GM12878 (cell line): ENCODE measurements around the gene PPP3CA. TPM values are rescaled to one million over a fixed set of nuclear protein-coding genes. Genes with fewer than 3 reads are reported as not detected.

Experiments used
- ATAC-seq: fragments of 200-7000 bp; cut with Tn5 transposase; 3 replicates; pipeline ENCODE4 v1.9.1; 2020; ENCODE audit warnings: mild to moderate bottlenecking, moderate library complexity
- BruUV-seq: library from RNA; stranded (reverse); fragments of 400-500 nt; replicated peaks from 2 replicates; lab custom pipeline; 2021; lab: Mats Ljungman, UMichigan
- CTCF ChIA-PET: fragments of 300-600 bp; sonication (Branson Sonifier 250); formaldehyde crosslinking; extraction: SDS; loops from one replicate; lab custom pipeline; 2021; ENCODE audit warnings: inconsistent platforms; lab: Yijun Ruan, JAX
- POLR2A ChIA-PET: fragments of 350-600 bp; formaldehyde crosslinking; extraction: SDS; loops from one replicate; lab custom pipeline; 2021; ENCODE audit warnings: inconsistent platforms; lab: Charles Lee
- RAD21 ChIA-PET: fragments of 300-600 bp; sonication (Branson Sonifier 250); formaldehyde crosslinking; loops from one replicate; lab custom pipeline; 2023; ENCODE audit warnings: antibody characterized with exemption; ENCODE audit not compliant: unreplicated experiment; lab: Charles Lee
- SMC1A ChIA-PET: fragments of 300-600 bp; sonication (Branson Sonifier 250); formaldehyde crosslinking; loops from one replicate; lab custom pipeline; 2023; ENCODE audit not compliant: unreplicated experiment, uncharacterized antibody; lab: Charles Lee
- DNase-seq: peaks from one replicate; pipeline ENCODE4 v3.0.0-alpha.2; 2011; ENCODE audit warnings: low read depth, low spot score
- FAIRE-seq: peaks from 3 replicates; lab custom pipeline; 2011; peaks lifted over from hg19 to GRCh38; lab: Jason Lieb, UNC
- H2AFZ ChIP-seq: 2 replicates; pipeline ENCODE4 v1.6.0; 2011; ENCODE audit warnings: low read depth, low read length, control low read depth; ENCODE audit not compliant: control insufficient read depth
- H3K27ac ChIP-seq: 2 replicates; pipeline ENCODE4 v1.5.1; 2011; ENCODE audit warnings: control low read depth; ENCODE audit not compliant: control insufficient read depth, insufficient read depth
- H3K27me3 ChIP-seq, 2 experiments: replicated peaks in 1 of 2; 2 replicates each; pipeline versions ENCODE4 v1.6.0 to v1.6.1; 2011; ENCODE audit warnings: low read length in 1 of 2; ENCODE audit not compliant: control insufficient read depth in 2 of 2, insufficient read depth in 2 of 2
- H3K36me3 ChIP-seq, 2 experiments: 2 replicates each; pipeline ENCODE4 v1.5.1; 2011; ENCODE audit warnings: low read length in 1 of 2; ENCODE audit not compliant: control insufficient read depth in 2 of 2, insufficient read depth in 2 of 2
- H3K4me1 ChIP-seq: 2 replicates; pipeline ENCODE4 v1.6.1; 2011; ENCODE audit warnings: mild to moderate bottlenecking, low read length, moderate library complexity, mixed read lengths; ENCODE audit not compliant: control insufficient read depth, insufficient read depth
- H3K4me2 ChIP-seq: 2 replicates; pipeline ENCODE4 v1.6.0; 2011; ENCODE audit warnings: control low read depth; ENCODE audit not compliant: control insufficient read depth, insufficient read depth
- H3K4me3 ChIP-seq: fragments of 200-600 bp; sonication (generic); 2 replicates; pipeline ENCODE4 v1.5.1; 2016
- H3K79me2 ChIP-seq: 2 replicates; pipeline ENCODE4 v1.6.0; 2011; ENCODE audit warnings: low read length; ENCODE audit not compliant: control insufficient read depth, insufficient read depth
- H3K9ac ChIP-seq: 2 replicates; pipeline ENCODE4 v1.8.0; 2011; ENCODE audit warnings: low read length, control low read depth, mixed read lengths; ENCODE audit not compliant: control insufficient read depth, insufficient read depth
- H3K9me3 ChIP-seq: replicated peaks from 3 replicates; pipeline ENCODE4 v1.5.1; 2011; ENCODE audit warnings: mild to moderate bottlenecking, low read length; ENCODE audit not compliant: control insufficient read depth, insufficient read depth
- H4K20me1 ChIP-seq: 2 replicates; pipeline ENCODE4 v1.6.0; 2011; ENCODE audit not compliant: control insufficient read depth, insufficient read depth
- BCL3 ChIP-seq: IDR thresholded peaks from 2 replicates; pipeline ENCODE4 v1.6.1; 2011; ENCODE audit warnings: borderline replicate concordance, low read depth, mild to moderate bottlenecking, moderate library complexity, low read length; ENCODE audit not compliant: insufficient read depth, poor library complexity, severe bottlenecking
- CBX5 ChIP-seq: sonication (generic); IDR thresholded peaks from 2 replicates; pipeline ENCODE4 v1.6.1; 2016; ENCODE audit warnings: low read depth, moderate library complexity, mild to moderate bottlenecking, inconsistent platforms
- CEBPZ ChIP-seq: fragments of 150-350 bp; IDR thresholded peaks from 2 replicates; pipeline ENCODE4 v1.6.1; 2016; ENCODE audit warnings: low read depth, low read length
- DPF2 ChIP-seq: fragments of 450-650 bp; IDR thresholded peaks from 2 replicates; pipeline ENCODE4 v1.6.1; 2017; ENCODE audit warnings: mild to moderate bottlenecking
- E2F8 ChIP-seq: fragments of 450-650 bp; IDR thresholded peaks from 2 replicates; pipeline ENCODE4 v1.6.1; 2018; ENCODE audit warnings: mild to moderate bottlenecking, low read depth, moderate library complexity; ENCODE audit not compliant: partially characterized antibody
- ETV6 ChIP-seq, 2 experiments: fragments of 450-650 bp in 1 of 2; IDR thresholded peaks in 1 of 2; conservative IDR thresholded peaks in 1 of 2; 2 replicates each; pipeline ENCODE4 v1.6.1; 2014; ENCODE audit warnings: antibody characterized with exemption in 1 of 2, borderline replicate concordance in 1 of 2, low read depth in 1 of 2, mild to moderate bottlenecking in 1 of 2, moderate library complexity in 1 of 2
- JUND ChIP-seq: IDR thresholded peaks from 2 replicates; pipeline ENCODE4 v1.6.1; 2012; ENCODE audit warnings: low read depth, mild to moderate bottlenecking, low read length, improper control_type of control experiment, moderate library complexity
- KDM1A ChIP-seq: fragments of 200-600 bp; sonication (generic); IDR thresholded peaks from 2 replicates; pipeline ENCODE4 v1.6.1; 2016; ENCODE audit warnings: borderline replicate concordance
- NR2C1 ChIP-seq: fragments of 450-650 bp; IDR thresholded peaks from 2 replicates; pipeline ENCODE4 v1.6.1; 2017; ENCODE audit warnings: antibody characterized with exemption, mild to moderate bottlenecking, moderate library complexity
- SUPT20H ChIP-seq: IDR thresholded peaks from 2 replicates; pipeline ENCODE4 v1.6.1; 2011; ENCODE audit warnings: low read depth, mild to moderate bottlenecking, low read length, moderate library complexity, borderline replicate concordance; ENCODE audit not compliant: control insufficient read depth
- TBL1XR1 ChIP-seq: IDR thresholded peaks from 2 replicates; pipeline ENCODE4 v1.6.1; 2012; ENCODE audit warnings: low read depth, low read length, improper control_type of control experiment
- ZNF207 ChIP-seq: fragments of 450-650 bp; IDR thresholded peaks from 2 replicates; pipeline ENCODE4 v1.6.1; 2014; ENCODE audit warnings: antibody characterized with exemption, mild to moderate bottlenecking, borderline replicate concordance
- ZNF24 ChIP-seq: fragments of 450-650 bp; IDR thresholded peaks from 2 replicates; pipeline ENCODE4 v1.6.1; 2017; ENCODE audit warnings: antibody characterized with exemption, mild to moderate bottlenecking
- in situ Hi-C: fragments of 300-500 bp; cut with MboI; formaldehyde crosslinking; loops from 9 replicates; pipeline ENCODE4 v1.14.3; 2018; ENCODE audit warnings: mixed read lengths
- intact Hi-C: fragments of 100-400 bp; cut with micrococcal nuclease; formaldehyde crosslinking; loops from one replicate; pipeline ENCODE4 v1.14.2; 2022; ENCODE audit not compliant: unreplicated experiment
- polyA plus RNA-seq, 11 experiments: library from polyadenylated mRNA; depleted of rRNA in 4 of 11; unstranded in 6 of 11; stranded (reverse) in 5 of 11; fragments of >200 nt; fragmentation: Nextera tagmentation in 4 of 11; fragmentation: Illumina TruSeq in 1 of 11; extraction: Ambion mirVana in 4 of 11; extraction: Trizol in 1 of 11; gene quantifications; 1 replicate in 1 of 11; 2 replicates in 10 of 11; pipeline versions ENCODE4 v1.2.1 to v1.2.3, GENCODE V29; 2011 to 2016; ENCODE audit warnings: inconsistent platforms in 2 of 11, missing spikeins in 2 of 11, low read depth in 1 of 11
- total RNA-seq, 4 experiments: library from RNA; depleted of rRNA in 3 of 4; stranded (reverse); fragments of >200 nt in 3 of 4; fragmentation: Illumina TruSeq in 1 of 4; extraction: Trizol in 1 of 4; gene quantifications; 2 replicates each; pipeline versions ENCODE4 v1.2.1 to v1.2.3, GENCODE V29; 2013 to 2021

Gene PPP3CA
- total and polyA plus RNA-seq, 10 of the 15 experiments (the other 5 are each of a cell fraction or from before 2014, with no cell fraction given), result 0.33 to 9.0 (median 1.0) TPM

GRCh38 chr4:100977274-100977673 lies 370.1 kb downstream of the PPP3CA start:
- Histone ChIP-seq H3K27ac (no peak overlapping the region), H3K4me2 (no peak overlapping the region), H3K36me3 (no peaks in the 10 kb centered on the region), H4K20me1 (no peaks in the 10 kb centered on the region), H3K9ac (no peak overlapping the region), H3K4me1 (no peaks in the 10 kb centered on the region), H3K27me3 (no peaks in the 10 kb centered on the region), H3K4me3 (no peak overlapping the region), H3K9me3 (no peaks in the 10 kb centered on the region), H2AFZ (no peak overlapping the region), H3K79me2 (no peaks in the 10 kb centered on the region)
- POLR2A ChIA-PET, result no interaction called here
- intact Hi-C loops, result no loop called here
- no TSS peak for BruUV-seq
- ATAC-seq, result no peak
- RAD21 ChIA-PET, result no interaction called here
- SMC1A ChIA-PET, result interaction anchor here (1.1 to 2.0 kb wide), 2 partner anchors 18 to 44 kb away, joined by 3 to 4 read pairs; no protein-coding TSS in a partner anchor
- in situ Hi-C loops, result no loop called here
- CTCF ChIA-PET, result no interaction called here
- no peak for DNase-seq
- no peak for FAIRE-seq
- no peak for TF ChIP-seq KDM1A
- no peak for TF ChIP-seq E2F8
- no peak for TF ChIP-seq CEBPZ
- TF ChIP-seq BCL3, result no peak
- no peak for TF ChIP-seq ZNF24
- TF ChIP-seq ZNF207, result no peak
- no peak for TF ChIP-seq SUPT20H
- no peak for TF ChIP-seq NR2C1
- TF ChIP-seq JUND, result no peak
- TF ChIP-seq DPF2, result no peak
- TF ChIP-seq CBX5, result no peak
- no peak for TF ChIP-seq TBL1XR1
- TF ChIP-seq ETV6 (conservative IDR thresholded peaks at IDR 0.05 in 1 of 2, IDR thresholded peaks at IDR 0.05 in 1 of 2; ENCODE audit: borderline replicate concordance in 1 of 2, low read depth in 1 of 2), result no peak
